ENCODE measurements around the gene ENTPD6. TPM values are rescaled to one million over a fixed set of nuclear protein-coding genes. Genes with fewer than 3 reads are reported as not detected.
"Not testable (repeated sequence)": the region's sequence is repeated elsewhere in the genome, so short reads cannot be mapped to it uniquely, and the experiment has no call there.

ENTPD6 gene
- total and polyA plus RNA-seq, 5 donors from 2014 or later = 27.2 to 68.0 (median 30.8) TPM

GRCh38 chr20:25239387-25240370 lies 44.2 kb downstream of the ENTPD6 start:
- Mint-ChIP-seq H3K4me1 (peaks cover 0 to 2% (median 0%) of the 10 kb centered on the region in 4 donors), H3K27ac (no peak overlapping the region), H3K36me3 (no peaks in the 10 kb centered on the region), H3K4me3 (no peak overlapping the region), H3K9me3 (peaks cover 0 to 2% (median 0%) of the 10 kb centered on the region in 7 donors), H3K27me3 (peaks cover 18% of the 10 kb centered on the region)
- H3K27ac ChIP-seq (ENCODE audit: insufficient read depth, low read length, poor library complexity, severe bottlenecking) = no peak overlapping the region
- H3K36me3 ChIP-seq (ENCODE audit: control insufficient read depth, insufficient read depth, low read length) = no peaks in the 10 kb centered on the region
- H3K4me1 ChIP-seq (ENCODE audit: control insufficient read depth, insufficient read depth, low read length, poor library complexity, severe bottlenecking) = no peaks in the 10 kb centered on the region
- H3K27me3 ChIP-seq (ENCODE audit: control insufficient read depth, insufficient read depth, low read length) = peaks cover 3% of the 10 kb centered on the region
- DNase-seq = no peak
- ATAC-seq (ENCODE audit: low read depth in 2 of 2) = no peak
- H3K4me3 ChIP-seq (ENCODE audit: low read depth, low read length) = no peak overlapping the region
- no peaks in the 10 kb centered on the region for H3K9me3 ChIP-seq (ENCODE audit: control insufficient read depth in 2 of 2, low read length in 2 of 2)

GRCh38 chr20:25240851-25241658 lies 45.5 kb downstream of the ENTPD6 start:
- not testable (repeated sequence) for H3K27me3 ChIP-seq (ENCODE audit: control insufficient read depth, insufficient read depth, low read length); H3K36me3 Mint-ChIP-seq; DNase-seq; ATAC-seq (ENCODE audit: low read depth in 2 of 2); H3K4me1 Mint-ChIP-seq; H3K36me3 ChIP-seq (ENCODE audit: control insufficient read depth, insufficient read depth, low read length); H3K9me3 ChIP-seq (ENCODE audit: control insufficient read depth in 2 of 2, low read length in 2 of 2); H3K9me3 Mint-ChIP-seq; H3K4me3 Mint-ChIP-seq; H3K4me3 ChIP-seq (ENCODE audit: low read depth, low read length); H3K27ac ChIP-seq (ENCODE audit: insufficient read depth, low read length, poor library complexity, severe bottlenecking); H3K4me1 ChIP-seq (ENCODE audit: control insufficient read depth, insufficient read depth, low read length, poor library complexity, severe bottlenecking); H3K27ac Mint-ChIP-seq
- H3K27me3 Mint-ChIP-seq = peaks cover 12% of the 10 kb centered on the region

- not testable (repeated sequence) for H3K27ac ChIP-seq (ENCODE audit: insufficient read depth, low read length, poor library complexity, severe bottlenecking); H3K4me3 Mint-ChIP-seq; H3K36me3 ChIP-seq (ENCODE audit: control insufficient read depth, insufficient read depth, low read length); H3K4me3 ChIP-seq (ENCODE audit: low read depth, low read length); H3K4me1 Mint-ChIP-seq; H3K9me3 Mint-ChIP-seq; H3K27ac Mint-ChIP-seq; ATAC-seq (ENCODE audit: low read depth in 2 of 2); H3K9me3 ChIP-seq (ENCODE audit: control insufficient read depth in 2 of 2, low read length in 2 of 2); DNase-seq; H3K27me3 ChIP-seq (ENCODE audit: control insufficient read depth, insufficient read depth, low read length); H3K4me1 ChIP-seq (ENCODE audit: control insufficient read depth, insufficient read depth, low read length, poor library complexity, severe bottlenecking); H3K36me3 Mint-ChIP-seq
- peaks cover 12% of the 10 kb centered on the region for H3K27me3 Mint-ChIP-seq
These were observed 46.1 kb downstream of the ENTPD6 start for GRCh38 chr20:25241659-25241955.

- H3K36me3 Mint-ChIP-seq = no peaks in the 10 kb centered on the region
- no peak for DNase-seq
- peaks cover 0 to 3% (median 1%) of the 10 kb centered on the region in 7 donors for H3K9me3 Mint-ChIP-seq
- H3K4me3 Mint-ChIP-seq = peak overlapping the region in 1 of 4 donors; percentile 16
- H3K27me3 Mint-ChIP-seq = peaks cover 12% of the 10 kb centered on the region
- no peak overlapping the region for H3K27ac Mint-ChIP-seq
- Histone ChIP-seq H3K4me1 (ENCODE audit: control insufficient read depth, insufficient read depth, low read length, poor library complexity, severe bottlenecking) (peaks cover 5% of the 10 kb centered on the region), H3K27me3 (ENCODE audit: control insufficient read depth, insufficient read depth, low read length) (peaks cover 3% of the 10 kb centered on the region), H3K9me3 (ENCODE audit: control insufficient read depth in 2 of 2, low read length in 2 of 2) (no peaks in the 10 kb centered on the region), H3K4me3 (ENCODE audit: low read depth, low read length) (no peak overlapping the region), H3K27ac (ENCODE audit: insufficient read depth, low read length, poor library complexity, severe bottlenecking) (no peak overlapping the region), H3K36me3 (ENCODE audit: control insufficient read depth, insufficient read depth, low read length) (no peaks in the 10 kb centered on the region)
- peaks cover 0 to 15% (median 10%) of the 10 kb centered on the region in 4 donors for H3K4me1 Mint-ChIP-seq
- ATAC-seq (ENCODE audit: low read depth in 2 of 2) = no peak
These were observed 46.7 kb downstream of the ENTPD6 start for GRCh38 chr20:25242231-25242630.

- DNase-seq = no peak
- ATAC-seq (ENCODE audit: low read depth in 2 of 2) = no peak
- Histone ChIP-seq H3K9me3 (ENCODE audit: control insufficient read depth in 2 of 2, low read length in 2 of 2) (no peaks in the 10 kb centered on the region), H3K36me3 (ENCODE audit: control insufficient read depth, insufficient read depth, low read length) (no peaks in the 10 kb centered on the region), H3K4me3 (ENCODE audit: low read depth, low read length) (no peak overlapping the region), H3K27me3 (ENCODE audit: control insufficient read depth, insufficient read depth, low read length) (peaks cover 3% of the 10 kb centered on the region), H3K4me1 (ENCODE audit: control insufficient read depth, insufficient read depth, low read length, poor library complexity, severe bottlenecking) (peaks cover 10% of the 10 kb centered on the region), H3K27ac (ENCODE audit: insufficient read depth, low read length, poor library complexity, severe bottlenecking) (no peak overlapping the region)
- Mint-ChIP-seq H3K27me3 (peaks cover 6% of the 10 kb centered on the region), H3K4me3 (no peak overlapping the region), H3K4me1 (peaks cover 0 to 19% (median 9%) of the 10 kb centered on the region in 4 donors), H3K27ac (no peak overlapping the region), H3K36me3 (no peaks in the 10 kb centered on the region), H3K9me3 (peaks cover 0 to 3% (median 1%) of the 10 kb centered on the region in 7 donors)
These were observed 48.0 kb downstream of the ENTPD6 start for GRCh38 chr20:25243416-25243979.

- no peak overlapping the region for H3K27ac ChIP-seq (ENCODE audit: insufficient read depth, low read length, poor library complexity, severe bottlenecking)
- H3K4me3 Mint-ChIP-seq = peak overlapping the region; percentile 44 to 98 (median 74)
- peaks cover 3% of the 10 kb centered on the region for H3K27me3 ChIP-seq (ENCODE audit: control insufficient read depth, insufficient read depth, low read length)
- H3K27me3 Mint-ChIP-seq = peaks cover 6% of the 10 kb centered on the region
- no peak overlapping the region for H3K27ac Mint-ChIP-seq
- no peak overlapping the region for H3K4me3 ChIP-seq (ENCODE audit: low read depth, low read length)
- H3K4me1 Mint-ChIP-seq = peaks cover 10 to 33% (median 21%) of the 10 kb centered on the region in 4 donors
- no peaks in the 10 kb centered on the region for H3K36me3 Mint-ChIP-seq
- H3K9me3 Mint-ChIP-seq = peaks cover 0 to 3% (median 1%) of the 10 kb centered on the region in 7 donors
- H3K36me3 ChIP-seq (ENCODE audit: control insufficient read depth, insufficient read depth, low read length) = no peaks in the 10 kb centered on the region
- DNase-seq = no peak
- H3K9me3 ChIP-seq (ENCODE audit: control insufficient read depth in 2 of 2, low read length in 2 of 2) = no peaks in the 10 kb centered on the region
- ATAC-seq (ENCODE audit: low read depth in 2 of 2) = no peak
- peaks cover 17% of the 10 kb centered on the region for H3K4me1 ChIP-seq (ENCODE audit: control insufficient read depth, insufficient read depth, low read length, poor library complexity, severe bottlenecking)
These were observed 49.5 kb downstream of the ENTPD6 start for GRCh38 chr20:25244976-25245375.

- Histone ChIP-seq H3K9me3 (ENCODE audit: control insufficient read depth in 2 of 2, low read length in 2 of 2) (no peaks in the 10 kb centered on the region), H3K4me1 (ENCODE audit: control insufficient read depth, insufficient read depth, low read length, poor library complexity, severe bottlenecking) (peaks cover 22% of the 10 kb centered on the region), H3K4me3 (ENCODE audit: low read depth, low read length) (no peak overlapping the region), H3K27ac (ENCODE audit: insufficient read depth, low read length, poor library complexity, severe bottlenecking) (no peak overlapping the region), H3K27me3 (ENCODE audit: control insufficient read depth, insufficient read depth, low read length) (peaks cover 3% of the 10 kb centered on the region), H3K36me3 (ENCODE audit: control insufficient read depth, insufficient read depth, low read length) (no peaks in the 10 kb centered on the region)
- H3K27ac Mint-ChIP-seq = no peak overlapping the region
- peaks cover 6% of the 10 kb centered on the region for H3K27me3 Mint-ChIP-seq
- H3K36me3 Mint-ChIP-seq = no peaks in the 10 kb centered on the region
- peak overlapping the region; percentile 44 to 98 (median 74) for H3K4me3 Mint-ChIP-seq
- ATAC-seq (ENCODE audit: low read depth in 2 of 2) (no peak), DNase-seq (no peak)
- peaks cover 12 to 38% (median 25%) of the 10 kb centered on the region in 4 donors for H3K4me1 Mint-ChIP-seq
- peaks cover 0 to 3% (median 1%) of the 10 kb centered on the region in 7 donors for H3K9me3 Mint-ChIP-seq
These were observed 49.9 kb downstream of the ENTPD6 start for GRCh38 chr20:25245461-25245860.

Measured in CD4-positive, CD25-positive, alpha-beta regulatory T cell (primary cell).